H1 (cell line): ENCODE results near the gene PAEP.

Source experiments
- BRCA1 ChIP-seq: IDR thresholded peaks from 2 replicates; pipeline ENCODE4 v1.6.1; 2012; ENCODE audit warnings: low read depth, low read length, improper control_type of control experiment
- CHD2 ChIP-seq: IDR thresholded peaks from 2 replicates; pipeline ENCODE4 v1.6.1; 2012; ENCODE audit warnings: low read length, improper control_type of control experiment
- CTCF ChIP-seq, 3 experiments: IDR thresholded peaks; 1 replicate in 2 of 3; 2 replicates in 1 of 3; pipeline versions ENCODE4 v1.5.1 to v1.6.1; 2011; ENCODE audit warnings: low read length in 3 of 3, mild to moderate bottlenecking in 3 of 3, inconsistent platforms in 2 of 3, low read depth in 1 of 3, moderate library complexity in 1 of 3; ENCODE audit not compliant: insufficient read depth in 1 of 3; ENCODE audit errors: control extremely low read depth in 1 of 3
- EP300 ChIP-seq, 2 experiments: IDR thresholded peaks; 1 replicate in 1 of 2; 2 replicates in 1 of 2; pipeline ENCODE4 v1.6.1; 2011 to 2012; ENCODE audit warnings: low read depth in 2 of 2, low read length in 2 of 2, mild to moderate bottlenecking in 2 of 2, borderline replicate concordance in 1 of 2, inconsistent platforms in 1 of 2, moderate library complexity in 1 of 2
- EZH2 ChIP-seq: fragments of 200-600 bp; sonication (generic); IDR thresholded peaks from 2 replicates; pipeline ENCODE4 v1.7.1; 2012; ENCODE audit warnings: low read depth, mild to moderate bottlenecking, moderate library complexity, low read length, inconsistent platforms; ENCODE audit not compliant: severe bottlenecking
- POLR2A ChIP-seq, 2 experiments: IDR thresholded peaks; 1 replicate in 1 of 2; 2 replicates in 1 of 2; pipeline ENCODE4 v1.6.1; 2011; ENCODE audit warnings: low read depth in 2 of 2, low read length in 2 of 2, mild to moderate bottlenecking in 2 of 2; ENCODE audit errors: control extremely low read depth in 1 of 2
- POLR2AphosphoS5 ChIP-seq: IDR thresholded peaks from 2 replicates; pipeline ENCODE4 v1.6.1; 2011; ENCODE audit warnings: low read depth, low read length

- TF ChIP-seq BRCA1 (no peak), CTCF (IDR thresholded peaks at IDR 0.05; ENCODE audit: control extremely low read depth in 1 of 3, insufficient read depth in 1 of 3, low read depth in 1 of 3, low read length in 3 of 3) (no peak), CHD2 (no peak), POLR2AphosphoS5 (no peak), POLR2A (IDR thresholded peaks at IDR 0.05; ENCODE audit: control extremely low read depth in 1 of 2, low read depth in 2 of 2, low read length in 2 of 2) (no peak), EP300 (IDR thresholded peaks at IDR 0.05; ENCODE audit: borderline replicate concordance in 1 of 2, low read depth in 2 of 2, low read length in 2 of 2) (no peak), EZH2 (no peak)
These were observed 2.3 kb downstream of the PAEP start for GRCh38 chr9:135563858-135564257.
